HG03354 (cell line): ENCODE data around the gene MECR.

Source experiments
- ATAC-seq: cut with Tn5 transposase; IDR thresholded peaks from one replicate; pipeline ENCODE4 v1.9.1; 2021; ENCODE audit warnings: mild to moderate bottlenecking; ENCODE audit not compliant: unreplicated experiment, poor library complexity, severe bottlenecking

Gene MECR

DNA sequence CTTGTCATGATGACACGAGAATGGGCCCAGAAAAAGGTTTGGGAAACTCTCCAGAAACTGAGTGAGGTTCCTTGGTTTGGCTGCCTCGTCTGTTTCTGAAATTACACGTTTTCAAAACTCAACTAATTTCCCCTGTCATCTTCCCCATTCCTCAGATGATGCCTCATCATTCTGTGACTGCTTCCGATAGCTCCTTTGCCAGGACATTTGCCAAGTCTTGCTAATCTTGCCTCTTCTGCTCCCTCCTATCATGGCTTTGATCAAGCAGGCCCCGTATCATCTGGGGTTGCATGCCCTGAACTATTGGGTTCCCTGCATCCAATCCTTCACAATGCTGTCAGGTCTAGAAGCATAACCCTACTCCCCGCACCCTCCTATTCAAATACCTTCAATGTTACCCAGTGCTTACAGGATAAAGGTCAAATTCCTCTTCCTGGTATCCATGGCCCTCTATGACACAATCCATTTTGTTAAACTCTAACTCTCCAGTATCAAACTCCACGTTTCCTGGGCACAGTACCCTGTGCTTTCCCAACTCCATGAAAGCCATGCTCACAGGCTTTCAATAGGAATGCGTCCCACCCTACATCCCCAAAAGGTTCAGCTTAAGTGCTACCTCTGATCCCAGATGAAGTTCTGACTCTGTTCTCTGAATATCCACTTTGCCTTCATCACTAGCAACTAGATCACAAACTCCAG, 84.8 kb downstream of the MECR start:
- ATAC-seq, result no peak

DNA sequence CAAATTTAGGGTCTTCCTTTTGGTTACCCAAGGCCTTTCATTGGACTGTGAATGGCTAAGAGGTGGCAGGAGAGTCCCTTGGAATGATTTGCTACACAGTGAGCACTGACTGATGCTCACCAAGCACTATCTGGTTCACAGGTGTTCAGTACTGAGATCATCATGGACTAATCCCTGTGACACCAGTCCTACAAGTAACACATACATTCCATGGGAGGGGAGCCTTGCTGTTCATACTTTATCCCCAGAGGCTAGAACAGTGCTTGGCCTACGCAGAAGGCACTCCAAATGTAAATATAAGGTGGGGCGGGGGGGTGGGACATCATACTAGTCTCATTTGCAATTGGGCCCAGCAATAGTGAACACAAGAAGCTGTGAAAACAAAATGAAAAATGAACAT, 86.6 kb downstream of the MECR start:
- ATAC-seq, result no peak

DNA sequence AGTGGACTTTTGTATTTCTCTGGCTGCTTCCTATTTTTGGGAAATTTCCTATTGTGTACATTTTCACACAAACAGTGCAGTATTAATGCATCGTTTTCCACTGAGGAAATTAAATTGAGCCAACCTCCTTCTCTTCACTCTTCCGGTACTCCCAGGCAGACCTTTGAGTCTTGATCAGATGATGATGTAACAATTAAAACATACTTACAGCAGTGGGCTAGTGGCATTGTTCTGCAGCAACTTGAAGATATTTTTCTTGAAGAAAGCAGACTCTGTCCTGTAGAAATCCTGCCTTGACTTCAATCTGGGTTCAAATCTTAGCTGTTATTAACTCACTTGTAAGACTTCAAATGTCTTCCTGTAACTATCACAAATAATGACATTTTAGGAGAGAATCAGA, 88.0 kb downstream of the MECR start:
- ATAC-seq, result no peak
